PC-9 (cell line): Measurements from ENCODE around the gene SBK3.

Experiments
- CTCF ChIP-seq: fragments of 200-600 bp; sonication (generic); conservative IDR thresholded peaks from 2 replicates; pipeline ENCODE4 v1.6.1; 2017; ENCODE audit warnings: mixed run types, antibody characterized with exemption, mild to moderate bottlenecking, moderate library complexity
- EZH2 ChIP-seq: fragments of 200-600 bp; sonication (generic); IDR thresholded peaks from 2 replicates; pipeline ENCODE4 v1.8.0; 2017; ENCODE audit warnings: antibody characterized with exemption, low read depth

GRCh38 chr19:55497763-55498162 lies 47.6 kb downstream of the SBK3 start:
- TF ChIP-seq CTCF, result no peak
- no peak for TF ChIP-seq EZH2
